EL (cell line): Measurements from ENCODE around the gene CTSW.
"Not testable (repeated sequence)": the region's sequence is repeated elsewhere in the genome, so short reads cannot be mapped to it uniquely, and the experiment has no call there.

ENCODE experiments used
- DNase-seq: peaks from one replicate; pipeline ENCODE4 v3.0.0-alpha.2; 2016

CTSW gene

GRCh38 chr11:65879617-65880016 is at the start of gene CTSW:
TSS of gene CTSW (plus strand) at chr11:65879837. CDS start at chr11:65879855, 18 bp downstream.
- no peak for DNase-seq

- DNase-seq: not testable (repeated sequence)
Measured at GRCh38 chr11:65832231-65832630, 47.4 kb upstream of the CTSW start.

GRCh38 chr11:65833297-65834030 is 46.2 kb upstream of the CTSW start, which contains the start of gene SNX32:
TSS of gene SNX32 (plus strand) at chr11:65833963. CDS start at chr11:65834066, 103 bp downstream.
- peak; percentile 90 for DNase-seq

GRCh38 chr11:65834202-65834601 is 45.4 kb upstream of the CTSW start:
- DNase-seq: no peak

GRCh38 chr11:65842144-65842543 is 37.5 kb upstream of the CTSW start:
- no peak for DNase-seq

- DNase-seq: no peak
Measured at GRCh38 chr11:65843811-65844210, 35.8 kb upstream of the CTSW start.

GRCh38 chr11:65844231-65844872 is 35.3 kb upstream of the CTSW start:
- DNase-seq: no peak

- DNase-seq: no peak
Measured at GRCh38 chr11:65847746-65848145, 31.9 kb upstream of the CTSW start.

GRCh38 chr11:65848693-65849092 is 30.9 kb upstream of the CTSW start:
- peak; percentile 9 for DNase-seq

GRCh38 chr11:65849366-65849765 is 30.3 kb upstream of the CTSW start:
- peak; percentile 4 for DNase-seq

- DNase-seq: peak; percentile 24
Measured at GRCh38 chr11:65849771-65850216, 29.8 kb upstream of the CTSW start.

- peak; percentile 29 for DNase-seq
Measured at GRCh38 chr11:65850217-65851082, 29.2 kb upstream of the CTSW start.

GRCh38 chr11:65851083-65851579 is 28.5 kb upstream of the CTSW start:
- peak; percentile 50 for DNase-seq

GRCh38 chr11:65851811-65852507 is 27.7 kb upstream of the CTSW start:
- DNase-seq: peak; percentile 31

GRCh38 chr11:65852508-65853245 is 27.0 kb upstream of the CTSW start:
- DNase-seq: peak; percentile 30

GRCh38 chr11:65853246-65853979 is 26.2 kb upstream of the CTSW start:
- DNase-seq: peak; percentile 6

- DNase-seq: peak; percentile 11
Measured at GRCh38 chr11:65854161-65854592, 25.5 kb upstream of the CTSW start.

GRCh38 chr11:65854852-65855837 is 24.5 kb upstream of the CTSW start:
- no peak for DNase-seq

- no peak for DNase-seq
Measured at GRCh38 chr11:65855927-65856363, 23.7 kb upstream of the CTSW start.
